Transverse colon (tissue), 3 donors: ENCODE results near the gene RUFY3.

Source experiments
- CTCF ChIP-seq, 5 experiments: fragments of 200-600 bp in 3 of 5; fragments of 450-650 bp in 2 of 5; sonication (generic) in 3 of 5; IDR thresholded peaks; 1 replicate in 2 of 5; 2 replicates in 3 of 5; pipeline ENCODE4 v1.5.1; 2016 to 2017; ENCODE audit warnings: antibody characterized with exemption in 5 of 5, inconsistent platforms in 3 of 5, mild to moderate bottlenecking in 2 of 5, moderate library complexity in 1 of 5
- POLR2A ChIP-seq: fragments of 450-650 bp; IDR thresholded peaks from one replicate; pipeline ENCODE4 v1.6.1; 2016; ENCODE audit warnings: antibody characterized with exemption, mild to moderate bottlenecking, moderate library complexity

DNA sequence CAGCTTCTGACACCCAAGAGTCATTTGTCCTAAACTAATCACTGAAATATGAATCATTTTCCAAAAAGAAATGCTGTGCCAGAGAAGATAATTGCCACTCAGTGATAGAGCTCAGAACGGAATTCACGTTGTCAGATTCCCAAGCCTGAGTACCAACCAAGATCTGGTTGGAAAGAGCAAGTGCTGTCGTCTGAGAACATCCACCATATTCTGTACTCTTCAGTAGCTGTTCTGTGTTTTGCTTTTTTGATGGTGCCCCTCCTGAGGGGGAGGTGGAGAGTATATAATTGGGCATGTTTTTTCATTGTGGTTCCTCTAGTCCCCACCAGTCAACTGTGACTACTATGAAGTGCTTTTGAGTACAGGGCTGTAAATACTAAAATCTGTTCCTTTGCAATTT lies 13.2 kb downstream of the RUFY3 start:
- no peak for TF ChIP-seq POLR2A
- no peak for TF ChIP-seq CTCF (IDR thresholded peaks at IDR 0.05)
